Measurements from ENCODE around the gene ASB7. TPM values are rescaled to one million over a fixed set of nuclear protein-coding genes. Genes with fewer than 3 reads are reported as not detected.

The ASB7 gene
- total RNA-seq, 1 experiment from 2014 or later: 14.4 TPM

DNA sequence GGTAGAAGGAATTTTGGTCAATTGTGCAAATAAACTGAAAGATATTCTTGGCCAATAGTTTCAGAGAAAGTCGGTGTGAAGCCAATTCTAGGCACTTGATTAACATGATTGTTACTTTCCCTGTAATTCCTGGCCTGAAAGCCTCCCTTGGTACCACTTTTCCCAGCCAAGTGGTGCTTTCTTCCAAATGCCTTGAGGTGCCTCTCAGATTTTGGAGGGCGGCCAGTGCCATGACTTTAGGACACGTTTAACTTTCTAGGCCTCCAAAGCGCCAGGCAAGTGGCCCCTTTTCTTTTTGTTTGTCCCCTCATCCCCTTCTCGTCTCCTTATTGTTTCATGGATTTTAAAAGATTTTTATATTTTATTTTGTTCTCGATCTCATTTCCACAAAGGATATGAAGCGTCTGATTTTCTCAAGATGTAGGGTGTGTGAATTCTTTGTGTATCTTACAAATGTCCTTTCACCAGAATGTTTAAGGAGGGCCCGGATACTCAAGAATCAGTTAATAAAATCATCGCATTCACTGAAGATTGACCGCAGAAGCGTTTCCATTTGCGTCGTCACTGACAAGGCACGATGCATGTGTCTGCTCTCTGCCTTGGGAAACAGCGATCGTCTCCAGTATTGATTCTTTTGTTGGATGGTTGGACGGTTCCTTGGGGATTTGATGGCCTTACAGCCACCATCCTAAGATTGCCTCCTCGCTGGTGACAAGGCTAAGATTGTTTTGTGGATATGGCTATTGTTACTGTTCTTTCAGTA is 87.8 kb downstream of the ASB7 start:
- no peak for DNase-seq
- Mint-ChIP-seq H3K4me1 (ENCODE audit: low read depth, unreplicated experiment) (peaks cover 8% of the 10 kb centered on the region), H3K27me3 (ENCODE audit: insufficient read depth, unreplicated experiment) (no peaks in the 10 kb centered on the region), H3K27ac (ENCODE audit: unreplicated experiment) (no peak overlapping the region), H3K36me3 (ENCODE audit: insufficient read depth, unreplicated experiment) (no peaks in the 10 kb centered on the region), H3K4me3 (ENCODE audit: unreplicated experiment) (no peak overlapping the region), H3K9me3 (ENCODE audit: unreplicated experiment) (no peaks in the 10 kb centered on the region)
- POLR2A ChIA-PET: no interaction called here
- Histone ChIP-seq H3K36me3 (ENCODE audit: control insufficient read depth, insufficient read depth, low read length) (no peaks in the 10 kb centered on the region), H3K4me1 (no peaks in the 10 kb centered on the region), H3K9me3 (no peaks in the 10 kb centered on the region), H3K4me3 (ENCODE audit: low read depth, low read length) (no peak overlapping the region), H3K27me3 (replicated peaks; ENCODE audit: control insufficient read depth, insufficient read depth, low read length) (no peaks in the 10 kb centered on the region)
- intact Hi-C loops (cut with micrococcal nuclease; ENCODE audit: unreplicated experiment): no loop called here
- TF ChIP-seq, protein P1, sequence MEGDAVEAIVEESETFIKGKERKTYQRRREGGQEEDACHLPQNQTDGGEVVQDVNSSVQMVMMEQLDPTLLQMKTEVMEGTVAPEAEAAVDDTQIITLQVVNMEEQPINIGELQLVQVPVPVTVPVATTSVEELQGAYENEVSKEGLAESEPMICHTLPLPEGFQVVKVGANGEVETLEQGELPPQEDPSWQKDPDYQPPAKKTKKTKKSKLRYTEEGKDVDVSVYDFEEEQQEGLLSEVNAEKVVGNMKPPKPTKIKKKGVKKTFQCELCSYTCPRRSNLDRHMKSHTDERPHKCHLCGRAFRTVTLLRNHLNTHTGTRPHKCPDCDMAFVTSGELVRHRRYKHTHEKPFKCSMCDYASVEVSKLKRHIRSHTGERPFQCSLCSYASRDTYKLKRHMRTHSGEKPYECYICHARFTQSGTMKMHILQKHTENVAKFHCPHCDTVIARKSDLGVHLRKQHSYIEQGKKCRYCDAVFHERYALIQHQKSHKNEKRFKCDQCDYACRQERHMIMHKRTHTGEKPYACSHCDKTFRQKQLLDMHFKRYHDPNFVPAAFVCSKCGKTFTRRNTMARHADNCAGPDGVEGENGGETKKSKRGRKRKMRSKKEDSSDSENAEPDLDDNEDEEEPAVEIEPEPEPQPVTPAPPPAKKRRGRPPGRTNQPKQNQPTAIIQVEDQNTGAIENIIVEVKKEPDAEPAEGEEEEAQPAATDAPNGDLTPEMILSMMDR (IDR thresholded peaks at IDR 0.05; ENCODE audit: insufficient read depth in 1 of 2, low read depth in 1 of 2, low read length in 1 of 2, severe bottlenecking in 1 of 2, unreplicated experiment in 1 of 2): no peak
- no TSS peak for BruUV-seq (replicated peaks)
- CTCF ChIA-PET: no interaction called here

DNA sequence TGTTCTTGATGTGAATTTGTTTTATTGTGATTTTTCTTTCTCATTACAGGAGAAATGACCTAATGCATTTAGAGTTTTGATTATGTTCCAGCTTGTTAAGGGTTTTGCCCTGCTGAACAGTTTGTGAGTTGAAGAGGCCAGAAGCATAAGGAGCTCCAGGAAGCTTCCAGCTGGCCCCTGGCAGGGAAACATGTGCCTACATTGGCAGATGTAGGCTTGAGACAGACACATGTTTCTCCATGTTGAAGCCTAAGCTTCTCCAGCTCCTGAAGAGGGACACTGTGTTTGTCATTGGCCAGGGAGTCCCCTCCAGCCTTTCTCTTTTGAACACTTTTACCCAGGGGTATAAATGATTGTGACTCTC is 88.4 kb downstream of the ASB7 start:
- peaks cover 8% of the 10 kb centered on the region for H3K4me1 Mint-ChIP-seq (ENCODE audit: low read depth, unreplicated experiment)
- no peak for DNase-seq
- no peaks in the 10 kb centered on the region for H3K27me3 Mint-ChIP-seq (ENCODE audit: insufficient read depth, unreplicated experiment)
- H3K4me3 Mint-ChIP-seq (ENCODE audit: unreplicated experiment): no peak overlapping the region
- Histone ChIP-seq H3K36me3 (ENCODE audit: control insufficient read depth, insufficient read depth, low read length) (no peaks in the 10 kb centered on the region), H3K9me3 (no peaks in the 10 kb centered on the region), H3K4me1 (no peaks in the 10 kb centered on the region), H3K27me3 (replicated peaks; ENCODE audit: control insufficient read depth, insufficient read depth, low read length) (no peaks in the 10 kb centered on the region), H3K4me3 (ENCODE audit: low read depth, low read length) (no peak overlapping the region)
- no peak overlapping the region for H3K27ac Mint-ChIP-seq (ENCODE audit: unreplicated experiment)
- POLR2A ChIA-PET: no interaction called here
- peaks cover 5% of the 10 kb centered on the region for H3K9me3 Mint-ChIP-seq (ENCODE audit: unreplicated experiment)
- TF ChIP-seq, protein P1 (IDR thresholded peaks at IDR 0.05; ENCODE audit: insufficient read depth in 1 of 2, low read depth in 1 of 2, low read length in 1 of 2, severe bottlenecking in 1 of 2, unreplicated experiment in 1 of 2): no peak
- BruUV-seq (replicated peaks): no TSS peak
- CTCF ChIA-PET: no interaction called here
- no peaks in the 10 kb centered on the region for H3K36me3 Mint-ChIP-seq (ENCODE audit: insufficient read depth, unreplicated experiment)
- intact Hi-C loops (cut with micrococcal nuclease; ENCODE audit: unreplicated experiment): no loop called here

DNA sequence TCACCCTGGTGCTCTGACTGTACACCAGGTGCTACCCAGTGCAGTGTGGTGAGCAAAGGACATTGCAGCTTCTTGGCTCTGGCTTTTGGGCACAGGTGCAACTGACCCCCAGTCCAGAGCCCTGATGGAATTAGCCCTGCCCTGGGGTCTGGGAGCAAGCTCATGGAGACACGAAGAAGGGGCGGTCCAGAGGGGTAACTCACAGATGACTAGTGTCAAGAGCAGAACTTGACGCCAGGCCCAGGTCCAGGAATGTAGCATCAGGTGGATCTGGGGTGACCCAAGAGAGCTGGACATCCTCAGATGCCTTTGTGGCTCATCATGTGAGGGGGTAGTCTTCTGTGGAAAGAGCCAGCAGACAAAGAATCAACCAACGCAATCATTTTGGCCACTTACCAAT is 88.9 kb downstream of the ASB7 start:
- CTCF ChIA-PET: no interaction called here
- H3K4me3 Mint-ChIP-seq (ENCODE audit: unreplicated experiment): no peak overlapping the region
- BruUV-seq (replicated peaks): no TSS peak

More for the DNA sequence above, 88.9 kb downstream of the ASB7 start:
- H3K9me3 Mint-ChIP-seq (ENCODE audit: unreplicated experiment): peaks cover 11% of the 10 kb centered on the region
- intact Hi-C loops (cut with micrococcal nuclease; ENCODE audit: unreplicated experiment): no loop called here
- Histone ChIP-seq H3K4me3 (ENCODE audit: low read depth, low read length) (no peak overlapping the region), H3K4me1 (no peaks in the 10 kb centered on the region), H3K9me3 (no peaks in the 10 kb centered on the region), H3K36me3 (ENCODE audit: control insufficient read depth, insufficient read depth, low read length) (no peaks in the 10 kb centered on the region), H3K27me3 (replicated peaks; ENCODE audit: control insufficient read depth, insufficient read depth, low read length) (no peaks in the 10 kb centered on the region)
- TF ChIP-seq, protein P1 (IDR thresholded peaks at IDR 0.05; ENCODE audit: insufficient read depth in 1 of 2, low read depth in 1 of 2, low read length in 1 of 2, severe bottlenecking in 1 of 2, unreplicated experiment in 1 of 2): no peak
- no peaks in the 10 kb centered on the region for H3K36me3 Mint-ChIP-seq (ENCODE audit: insufficient read depth, unreplicated experiment)
- DNase-seq: no peak
- H3K27me3 Mint-ChIP-seq (ENCODE audit: insufficient read depth, unreplicated experiment): no peaks in the 10 kb centered on the region
- H3K27ac Mint-ChIP-seq (ENCODE audit: unreplicated experiment): no peak overlapping the region
- peaks cover 8% of the 10 kb centered on the region for H3K4me1 Mint-ChIP-seq (ENCODE audit: low read depth, unreplicated experiment)
- POLR2A ChIA-PET: no interaction called here

Measured in Caco-2 (cell line).